ENCODE data around the gene IL6ST.
A peak's percentile ranks its signal among the peaks of the same experiment; 100 is the strongest.
"Not testable (repeated sequence)": the region's sequence is repeated elsewhere in the genome, so short reads cannot be mapped to it uniquely, and the experiment has no call there.

IL6ST gene

GRCh38 chr5:56003679-56004078 lies 8.9 kb upstream of the IL6ST start:
- DNase-seq, result no peak

GRCh38 chr5:56003179-56003578 lies 8.4 kb upstream of the IL6ST start:
- DNase-seq, result no peak

- no peak for DNase-seq
Measured at GRCh38 chr5:56002303-56002702, 7.5 kb upstream of the IL6ST start.

GRCh38 chr5:56000221-56000620 lies 5.5 kb upstream of the IL6ST start:
- DNase-seq, result not testable (repeated sequence)

GRCh38 chr5:55998966-55999365 lies 4.2 kb upstream of the IL6ST start:
- no peak for DNase-seq

GRCh38 chr5:55997742-55998351 lies 3.1 kb upstream of the IL6ST start:
- no peak for DNase-seq

- DNase-seq, result peak; percentile 96 to 97
Measured at GRCh38 chr5:55994998-55995914, 493 bp upstream of the IL6ST start.

- DNase-seq, result no peak
Measured at GRCh38 chr5:55993731-55994494, 850 bp downstream of the IL6ST start.

- no peak for DNase-seq
Measured at GRCh38 chr5:55993013-55993412, 1.8 kb downstream of the IL6ST start.

- DNase-seq, result no peak
Measured at GRCh38 chr5:55991768-55992486, 2.8 kb downstream of the IL6ST start.

GRCh38 chr5:55990895-55991294 lies 3.9 kb downstream of the IL6ST start:
- DNase-seq, result not testable (repeated sequence)

- DNase-seq, result no peak
Measured at GRCh38 chr5:55989860-55990259, 4.9 kb downstream of the IL6ST start.

- DNase-seq, result no peak
Measured at GRCh38 chr5:55988979-55989638, 5.7 kb downstream of the IL6ST start.

GRCh38 chr5:55988428-55988827 lies 6.3 kb downstream of the IL6ST start:
- DNase-seq, result not testable (repeated sequence)

GRCh38 chr5:55986931-55987330 lies 7.8 kb downstream of the IL6ST start:
- DNase-seq, result no peak

- DNase-seq, result no peak
Measured at GRCh38 chr5:55985181-55985580, 9.6 kb downstream of the IL6ST start.

GRCh38 chr5:55983986-55984385 lies 10.8 kb downstream of the IL6ST start:
- no peak for DNase-seq

GRCh38 chr5:55982957-55983381 lies 11.8 kb downstream of the IL6ST start:
- no peak for DNase-seq

GRCh38 chr5:55973296-55973695 lies 21.5 kb downstream of the IL6ST start:
- no peak for DNase-seq

GRCh38 chr5:55969956-55970355 lies 24.8 kb downstream of the IL6ST start:
- no peak for DNase-seq

- DNase-seq, result no peak
Measured at GRCh38 chr5:55966284-55966683, 28.5 kb downstream of the IL6ST start.

- no peak for DNase-seq
Measured at GRCh38 chr5:55965525-55965924, 29.2 kb downstream of the IL6ST start.

Measured in stimulated activated CD4-positive, alpha-beta T cell treated with anti-CD3 and anti-CD28 coated beads, Interleukin-2, amount 100 ng/mL, for 48 hours (primary cell).